Pancreas (tissue), 10 donors: ENCODE measurements around the gene MTCL3.

Experiments
- ATAC-seq, 4 donors: fragments of 200-7000 bp; cut with Tn5 transposase; one replicate each; pipeline versions ENCODE4 v1.8.0 to v1.9.1; 2020; ENCODE audit warnings: mild to moderate bottlenecking in 4 of 4, moderate library complexity in 4 of 4
- DNase-seq, 6 donors: peaks; one replicate each; pipeline ENCODE4 v3.0.0-alpha.2; 2020
- FAIRE-seq: peaks from 2 replicates; lab custom pipeline; 2012; peaks lifted over from hg19 to GRCh38; lab: Jason Lieb, UNC
- H3K27ac ChIP-seq, 4 donors: fragments of 200-600 bp; sonication (generic); 1 replicate in 3 of 4; 2 replicates in 1 of 4; pipeline versions ENCODE4 v1.5.0 to v1.8.0; 2020
- H3K27me3 ChIP-seq, 4 donors: fragments of 200-600 bp; one replicate each; pipeline ENCODE4 v1.8.0; 2021
- H3K36me3 ChIP-seq, 3 donors: fragments of 200-600 bp; sonication (generic) in 1 of 3; one replicate each; pipeline versions ENCODE4 v1.5.0 to v1.8.0; 2020 to 2021
- H3K4me1 ChIP-seq, 3 donors: fragments of 200-600 bp; one replicate each; pipeline ENCODE4 v1.8.0; 2021
- H3K4me3 ChIP-seq, 4 donors: fragments of 200-600 bp; sonication (generic) in 2 of 4; one replicate each; pipeline versions ENCODE4 v1.5.0 to v1.8.0; 2020 to 2021
- H3K9me3 ChIP-seq, 4 donors: fragments of 200-600 bp; one replicate each; pipeline ENCODE4 v1.8.0; 2021
- CTCF ChIP-seq, 4 donors: fragments of 200-600 bp; sonication (generic) in 3 of 4; IDR thresholded peaks; one replicate each; pipeline versions ENCODE4 v1.5.0 to v1.8.0; 2021; ENCODE audit warnings: antibody characterized with exemption in 4 of 4
- WGBS, 2 donors: extraction: QIAGEN DNeasy Blood & Tissue Kit; methylation state at CpG; one replicate each; pipeline ENCODE4 v1.1.7; 2013; 5-methylcytosine and 5-hydroxymethylcytosine counted together
- intact Hi-C, 3 donors: fragments of 100-400 bp; cut with DNase I; formaldehyde crosslinking; loops; one replicate each; pipeline versions ENCODE4 v1.11.1 to v1.14.2; 2022
- donor health status: healthy with polysubstance abuse.
- donor health status: DM: no; HTN: no; CAD: no; lungs with moderate emphysema.
- donor health status: DM: no; HTN: no; CAD: no.
- donor health status: control.
- donor health status: control.
- donor health status: Bipolar disorder and iron deficiency.
- donor health status: DM: yes; HTN: yes; CAD: no.
- donor health status: DM: no; HTN: no; CAD: no.
- donor health status: DM: no; HTN: no; CAD: no.
- donor health status: DM: yes; HTN: yes; CAD: no.

The MTCL3 gene

GRCh38 chr6:127497410-127497809 is 21.7 kb downstream of the MTCL3 start:
- intact Hi-C loops = no loop called here
- Histone ChIP-seq H3K4me3 (no peak overlapping the region), H3K36me3 (no peaks in the 10 kb centered on the region), H3K27me3 (no peaks in the 10 kb centered on the region), H3K4me1 (no peaks in the 10 kb centered on the region), H3K27ac (no peak overlapping the region), H3K9me3 (no peaks in the 10 kb centered on the region)
- no peak for TF ChIP-seq CTCF (IDR thresholded peaks at IDR 0.05)
- WGBS, 2 donors = 65 to 75% methylated on average over 1 of the region's 1 CpG
- no peak for FAIRE-seq
- peak in 1 of 4 donors; percentile 44 for ATAC-seq
- DNase-seq = no peak

- H3K9me3 ChIP-seq = no peaks in the 10 kb centered on the region
- no peak for TF ChIP-seq CTCF (IDR thresholded peaks at IDR 0.05)
- no peaks in the 10 kb centered on the region for H3K4me1 ChIP-seq
- WGBS, 2 donors = 52 to 68% methylated on average over 1 of the region's 1 CpG
- no peaks in the 10 kb centered on the region for H3K27me3 ChIP-seq
- ATAC-seq = no peak
- H3K4me3 ChIP-seq = no peak overlapping the region
- intact Hi-C loops = no loop called here
- FAIRE-seq = no peak
- H3K27ac ChIP-seq = no peak overlapping the region
- DNase-seq = no peak
- no peaks in the 10 kb centered on the region for H3K36me3 ChIP-seq
Observed at GRCh38 chr6:127496471-127496870, 22.7 kb downstream of the MTCL3 start.

GRCh38 chr6:127494240-127494767 is 24.8 kb downstream of the MTCL3 start:
- no peak for TF ChIP-seq CTCF (IDR thresholded peaks at IDR 0.05)
- intact Hi-C loops = no loop called here
- Histone ChIP-seq H3K9me3 (no peaks in the 10 kb centered on the region), H3K4me1 (no peaks in the 10 kb centered on the region), H3K27ac (no peak overlapping the region), H3K36me3 (no peaks in the 10 kb centered on the region), H3K27me3 (no peaks in the 10 kb centered on the region), H3K4me3 (no peak overlapping the region)
- DNase-seq (no peak), FAIRE-seq (no peak), ATAC-seq (no peak)

- H3K4me1 ChIP-seq = no peaks in the 10 kb centered on the region
- H3K4me3 ChIP-seq = no peak overlapping the region
- FAIRE-seq = no peak
- TF ChIP-seq CTCF (IDR thresholded peaks at IDR 0.05) = no peak
- no peak for DNase-seq
- no peaks in the 10 kb centered on the region for H3K27me3 ChIP-seq
- intact Hi-C loops = no loop called here
- 77 to 84% methylated on average over 1 of the region's 1 CpG for WGBS, 2 donors
- ATAC-seq = no peak
- no peak overlapping the region for H3K27ac ChIP-seq
- no peaks in the 10 kb centered on the region for H3K9me3 ChIP-seq
- no peaks in the 10 kb centered on the region for H3K36me3 ChIP-seq
Observed at GRCh38 chr6:127489248-127489647, 29.9 kb downstream of the MTCL3 start.

- FAIRE-seq = no peak
- intact Hi-C loops = no loop called here
- Histone ChIP-seq H3K4me3 (no peak overlapping the region), H3K27me3 (no peaks in the 10 kb centered on the region), H3K4me1 (no peaks in the 10 kb centered on the region), H3K9me3 (no peaks in the 10 kb centered on the region), H3K36me3 (no peaks in the 10 kb centered on the region), H3K27ac (no peak overlapping the region)
- no peak for TF ChIP-seq CTCF (IDR thresholded peaks at IDR 0.05)
- 85 to 90% methylated on average over 3 of the region's 3 CpGs for WGBS, 2 donors
- DNase-seq = no peak
- ATAC-seq = no peak
Observed at GRCh38 chr6:127486934-127487333, 32.2 kb downstream of the MTCL3 start.
